CD4-positive, alpha-beta T cell treated with Interleukin-21 for 1 hour (primary cell): ENCODE data around the gene KIAA0753.

Experiments
- DNase-seq: peaks from one replicate; pipeline ENCODE4 v3.0.0-alpha.2; 2020

The KIAA0753 gene

GRCh38 chr17:6545291-6545690 lies 95.2 kb downstream of the KIAA0753 start:
- DNase-seq = no peak

- DNase-seq = no peak
These were observed 96.5 kb downstream of the KIAA0753 start for GRCh38 chr17:6544011-6544370.

- DNase-seq = no peak
These were observed 97.2 kb downstream of the KIAA0753 start for GRCh38 chr17:6543079-6544010.

GRCh38 chr17:6542577-6542976 lies 97.9 kb downstream of the KIAA0753 start:
- no peak for DNase-seq

- no peak for DNase-seq
These were observed 98.6 kb downstream of the KIAA0753 start for GRCh38 chr17:6541886-6542285.

- DNase-seq = no peak
These were observed 100.6 kb downstream of the KIAA0753 start for GRCh38 chr17:6539871-6540270.

- no peak for DNase-seq
These were observed 103.9 kb downstream of the KIAA0753 start for GRCh38 chr17:6536566-6537065.

- DNase-seq = no peak
These were observed 104.5 kb downstream of the KIAA0753 start for GRCh38 chr17:6536053-6536452.

- no peak for DNase-seq
These were observed 105.5 kb downstream of the KIAA0753 start for GRCh38 chr17:6534846-6535514.

GRCh38 chr17:6532441-6532885 lies 108.0 kb downstream of the KIAA0753 start:
- no peak for DNase-seq

GRCh38 chr17:6531575-6531974 lies 108.9 kb downstream of the KIAA0753 start:
- DNase-seq = no peak

- DNase-seq = no peak
These were observed 110.1 kb downstream of the KIAA0753 start for GRCh38 chr17:6530324-6530920.

- no peak for DNase-seq
These were observed 112.0 kb downstream of the KIAA0753 start for GRCh38 chr17:6528557-6528956.
